Measurements from ENCODE around the gene ARRB1. TPM values are rescaled to one million over a fixed set of nuclear protein-coding genes. Genes with fewer than 3 reads are reported as not detected.
"Not testable (repeated sequence)": the region's sequence is repeated elsewhere in the genome, so short reads cannot be mapped to it uniquely, and the experiment has no call there.

ARRB1 gene
- total RNA-seq, 1 donor from 2014 or later, result 13.2 TPM

DNA sequence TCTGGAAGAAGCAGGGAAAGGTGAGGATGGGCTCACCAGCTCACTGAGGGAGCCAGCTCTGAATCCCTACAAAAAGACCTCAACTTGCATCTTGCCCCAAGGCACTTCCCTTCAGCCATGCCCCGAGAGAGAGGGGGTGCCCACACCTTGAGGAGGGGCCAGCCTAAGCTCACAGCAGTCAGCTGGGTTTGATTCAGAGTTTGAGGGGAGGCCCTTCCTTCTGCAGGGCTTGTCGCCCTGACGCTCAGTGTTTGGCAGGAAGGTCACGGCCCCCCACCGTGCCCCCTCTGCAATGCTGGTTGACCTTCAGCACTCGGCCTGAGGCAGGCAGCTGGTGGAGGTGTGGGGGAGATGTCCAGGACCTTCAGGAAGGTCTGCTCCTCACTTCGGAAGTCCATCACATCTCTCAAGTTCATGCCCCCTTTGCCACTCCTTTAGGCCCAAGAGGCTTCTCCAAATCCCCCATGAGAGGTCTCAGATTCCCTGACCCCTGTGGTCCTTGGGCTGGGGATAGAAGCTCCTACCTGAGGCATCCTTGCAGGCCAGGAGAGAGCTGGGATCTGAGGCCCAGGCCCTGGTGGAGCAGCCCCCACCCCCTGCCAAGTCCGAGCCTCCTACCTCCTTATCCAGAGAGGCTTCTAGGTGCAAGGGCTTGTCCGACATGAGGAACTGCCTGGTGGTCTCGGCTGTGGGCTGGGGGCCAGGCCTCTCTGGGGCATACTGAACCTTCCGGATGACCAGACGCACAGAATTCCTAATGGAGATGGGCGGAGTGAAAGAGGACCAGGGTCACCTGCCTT, 73.3 kb downstream of the ARRB1 start:
- H3K36me3 Mint-ChIP-seq (ENCODE audit: unreplicated experiment), result no peaks in the 10 kb centered on the region
- TF ChIP-seq, protein P1, sequence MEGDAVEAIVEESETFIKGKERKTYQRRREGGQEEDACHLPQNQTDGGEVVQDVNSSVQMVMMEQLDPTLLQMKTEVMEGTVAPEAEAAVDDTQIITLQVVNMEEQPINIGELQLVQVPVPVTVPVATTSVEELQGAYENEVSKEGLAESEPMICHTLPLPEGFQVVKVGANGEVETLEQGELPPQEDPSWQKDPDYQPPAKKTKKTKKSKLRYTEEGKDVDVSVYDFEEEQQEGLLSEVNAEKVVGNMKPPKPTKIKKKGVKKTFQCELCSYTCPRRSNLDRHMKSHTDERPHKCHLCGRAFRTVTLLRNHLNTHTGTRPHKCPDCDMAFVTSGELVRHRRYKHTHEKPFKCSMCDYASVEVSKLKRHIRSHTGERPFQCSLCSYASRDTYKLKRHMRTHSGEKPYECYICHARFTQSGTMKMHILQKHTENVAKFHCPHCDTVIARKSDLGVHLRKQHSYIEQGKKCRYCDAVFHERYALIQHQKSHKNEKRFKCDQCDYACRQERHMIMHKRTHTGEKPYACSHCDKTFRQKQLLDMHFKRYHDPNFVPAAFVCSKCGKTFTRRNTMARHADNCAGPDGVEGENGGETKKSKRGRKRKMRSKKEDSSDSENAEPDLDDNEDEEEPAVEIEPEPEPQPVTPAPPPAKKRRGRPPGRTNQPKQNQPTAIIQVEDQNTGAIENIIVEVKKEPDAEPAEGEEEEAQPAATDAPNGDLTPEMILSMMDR (IDR thresholded peaks at IDR 0.05), result no peak
- H3K4me1 Mint-ChIP-seq (ENCODE audit: unreplicated experiment), result peaks cover 2% of the 10 kb centered on the region
- DNase-seq (ENCODE audit: extremely low spot score, unreplicated experiment), result no peak
- no peak overlapping the region for H3K4me3 Mint-ChIP-seq (ENCODE audit: unreplicated experiment)
- no peak overlapping the region for H3K27ac Mint-ChIP-seq (ENCODE audit: unreplicated experiment)
- H3K9me3 Mint-ChIP-seq (ENCODE audit: unreplicated experiment), result no peaks in the 10 kb centered on the region
- no peaks in the 10 kb centered on the region for H3K27me3 Mint-ChIP-seq (ENCODE audit: unreplicated experiment)

DNA sequence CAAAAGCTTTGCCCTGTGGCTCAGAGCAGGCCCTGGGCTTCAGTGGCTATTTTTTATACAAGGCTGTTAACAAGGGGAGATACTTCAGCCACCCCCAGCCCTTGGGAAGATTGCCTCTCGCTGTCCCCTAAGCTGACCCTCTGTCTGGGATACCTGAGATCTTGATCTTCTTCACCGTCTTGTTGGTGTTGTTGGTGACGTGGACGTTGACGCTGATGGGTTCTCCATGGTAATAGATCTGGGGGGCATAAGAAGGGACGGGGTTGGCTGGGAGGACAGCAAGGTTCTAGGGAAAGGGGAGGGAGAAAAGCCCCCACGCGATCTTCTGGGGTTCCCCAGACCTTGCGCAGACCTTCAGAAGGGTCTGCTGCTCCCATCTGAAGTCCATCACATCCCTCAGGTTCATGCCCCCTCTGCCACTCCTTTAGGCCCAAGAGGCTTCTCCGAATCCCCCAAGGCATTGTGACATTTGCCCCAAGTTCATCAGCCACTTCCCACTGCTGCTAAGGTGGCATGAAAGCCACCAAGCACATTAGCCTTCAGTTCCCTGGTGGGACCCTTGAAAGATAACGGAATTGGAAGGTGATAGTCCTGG, 74.2 kb downstream of the ARRB1 start:
- H3K9me3 Mint-ChIP-seq (ENCODE audit: unreplicated experiment), result no peaks in the 10 kb centered on the region
- TF ChIP-seq, protein P1 (IDR thresholded peaks at IDR 0.05), result no peak
- H3K27me3 Mint-ChIP-seq (ENCODE audit: unreplicated experiment), result no peaks in the 10 kb centered on the region
- no peak overlapping the region for H3K4me3 Mint-ChIP-seq (ENCODE audit: unreplicated experiment)
- H3K27ac Mint-ChIP-seq (ENCODE audit: unreplicated experiment), result no peak overlapping the region
- DNase-seq (ENCODE audit: extremely low spot score, unreplicated experiment), result no peak
- H3K4me1 Mint-ChIP-seq (ENCODE audit: unreplicated experiment), result peaks cover 2% of the 10 kb centered on the region
- no peaks in the 10 kb centered on the region for H3K36me3 Mint-ChIP-seq (ENCODE audit: unreplicated experiment)

DNA sequence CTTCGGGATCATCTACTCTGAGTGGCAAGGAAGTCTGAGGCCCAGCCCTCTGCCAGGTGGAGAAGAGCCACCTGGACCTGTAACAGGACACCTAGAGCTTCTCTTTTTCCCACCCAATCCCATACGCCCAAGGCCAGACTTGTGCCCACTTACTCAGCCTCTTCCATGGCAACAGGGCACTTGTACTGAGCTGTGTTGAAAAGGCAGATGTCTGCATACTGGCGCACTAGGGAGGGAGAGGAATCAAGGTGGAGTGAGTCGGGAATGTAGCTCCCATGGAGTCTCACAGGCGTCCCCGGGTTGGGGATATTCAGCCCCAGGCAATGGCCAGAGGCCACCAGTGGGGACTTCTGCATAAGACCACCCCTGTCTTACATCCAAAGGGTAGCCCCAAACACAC, 74.8 kb downstream of the ARRB1 start:
- no peaks in the 10 kb centered on the region for H3K27me3 Mint-ChIP-seq (ENCODE audit: unreplicated experiment)
- no peak for DNase-seq (ENCODE audit: extremely low spot score, unreplicated experiment)
- TF ChIP-seq, protein P1 (IDR thresholded peaks at IDR 0.05), result no peak
- no peaks in the 10 kb centered on the region for H3K36me3 Mint-ChIP-seq (ENCODE audit: unreplicated experiment)
- H3K4me1 Mint-ChIP-seq (ENCODE audit: unreplicated experiment), result peaks cover 2% of the 10 kb centered on the region
- no peaks in the 10 kb centered on the region for H3K9me3 Mint-ChIP-seq (ENCODE audit: unreplicated experiment)
- H3K4me3 Mint-ChIP-seq (ENCODE audit: unreplicated experiment), result no peak overlapping the region
- H3K27ac Mint-ChIP-seq (ENCODE audit: unreplicated experiment), result no peak overlapping the region

DNA sequence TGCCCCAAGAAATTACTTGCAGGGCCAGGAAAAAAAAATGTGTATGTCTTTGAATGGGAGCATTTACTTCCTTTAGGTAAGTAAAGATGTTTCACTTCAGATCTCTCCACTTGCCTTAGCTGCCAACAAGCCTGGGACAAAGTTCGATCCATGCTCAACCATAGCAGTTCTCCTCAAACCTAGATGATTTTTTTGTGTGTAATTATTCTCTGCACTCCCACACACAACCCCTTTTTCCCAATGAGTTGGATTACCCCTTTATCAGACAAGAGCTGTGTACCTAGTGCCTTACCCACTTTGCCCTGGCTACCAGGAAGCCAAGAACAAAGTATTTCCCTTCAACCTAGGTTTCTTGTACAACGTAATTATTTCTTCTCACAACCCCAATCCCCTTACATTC, 75.3 kb downstream of the ARRB1 start:
- TF ChIP-seq, protein P1 (IDR thresholded peaks at IDR 0.05), result no peak
- no peaks in the 10 kb centered on the region for H3K27me3 Mint-ChIP-seq (ENCODE audit: unreplicated experiment)
- peaks cover 3% of the 10 kb centered on the region for H3K36me3 Mint-ChIP-seq (ENCODE audit: unreplicated experiment)
- H3K4me3 Mint-ChIP-seq (ENCODE audit: unreplicated experiment), result no peak overlapping the region
- H3K27ac Mint-ChIP-seq (ENCODE audit: unreplicated experiment), result no peak overlapping the region
- H3K4me1 Mint-ChIP-seq (ENCODE audit: unreplicated experiment), result peaks cover 2% of the 10 kb centered on the region
- H3K9me3 Mint-ChIP-seq (ENCODE audit: unreplicated experiment), result no peaks in the 10 kb centered on the region
- no peak for DNase-seq (ENCODE audit: extremely low spot score, unreplicated experiment)

DNA sequence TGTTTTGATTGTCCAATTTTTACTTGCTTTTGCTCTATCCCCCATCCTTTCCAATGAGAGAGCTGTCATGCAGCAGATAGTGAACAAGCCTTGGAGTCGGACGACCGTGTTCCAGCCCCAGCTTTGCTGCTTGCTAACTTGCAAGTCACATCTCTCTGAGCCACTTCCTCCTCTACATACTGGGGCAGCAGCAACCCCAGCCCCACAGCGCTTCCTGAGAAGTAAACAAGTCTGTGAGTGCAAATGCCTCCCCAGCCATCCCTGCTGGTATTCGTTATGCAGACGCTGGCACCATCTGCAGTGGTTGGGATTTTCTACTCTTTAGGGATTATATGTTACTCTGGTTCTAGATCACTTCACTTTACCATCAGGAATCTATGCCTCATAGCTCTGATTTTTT, 75.9 kb downstream of the ARRB1 start:
- Mint-ChIP-seq H3K27ac (ENCODE audit: unreplicated experiment) (no peak overlapping the region), H3K4me1 (ENCODE audit: unreplicated experiment) (peaks cover 2% of the 10 kb centered on the region), H3K27me3 (ENCODE audit: unreplicated experiment) (no peaks in the 10 kb centered on the region), H3K4me3 (ENCODE audit: unreplicated experiment) (no peak overlapping the region), H3K9me3 (ENCODE audit: unreplicated experiment) (no peaks in the 10 kb centered on the region), H3K36me3 (ENCODE audit: unreplicated experiment) (peaks cover 3% of the 10 kb centered on the region)
- TF ChIP-seq, protein P1 (IDR thresholded peaks at IDR 0.05), result no peak
- DNase-seq (ENCODE audit: extremely low spot score, unreplicated experiment), result no peak

DNA sequence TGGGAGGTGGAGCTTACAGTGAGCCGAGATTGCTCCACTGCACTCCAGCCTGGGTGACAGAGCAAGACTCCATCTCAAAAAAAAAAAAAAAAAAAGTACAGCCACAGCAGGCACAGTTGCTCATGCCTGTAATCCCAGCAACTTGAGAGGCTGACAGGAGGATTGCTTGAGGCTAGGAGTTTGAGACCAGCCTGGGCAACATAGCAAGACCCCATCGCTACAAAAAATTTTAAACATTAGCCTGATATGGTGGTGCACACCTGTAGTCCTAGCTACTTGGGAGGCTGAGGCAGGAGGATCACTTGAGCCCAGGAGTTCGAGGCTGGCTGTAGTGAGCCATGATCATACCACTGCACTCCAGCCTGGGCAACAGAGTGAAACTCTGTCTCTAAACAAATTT, 76.7 kb downstream of the ARRB1 start:
- DNase-seq (ENCODE audit: extremely low spot score, unreplicated experiment); H3K4me1 Mint-ChIP-seq (ENCODE audit: unreplicated experiment); H3K27me3 Mint-ChIP-seq (ENCODE audit: unreplicated experiment); H3K9me3 Mint-ChIP-seq (ENCODE audit: unreplicated experiment); H3K27ac Mint-ChIP-seq (ENCODE audit: unreplicated experiment); H3K36me3 Mint-ChIP-seq (ENCODE audit: unreplicated experiment); H3K4me3 Mint-ChIP-seq (ENCODE audit: unreplicated experiment): not testable (repeated sequence)

Measured in osteocyte (in vitro differentiated cells).